HS-27A (cell line): ENCODE data around the gene SLAMF9.

Experiments used
- DNase-seq: peaks from one replicate; pipeline ENCODE4 v3.0.0-alpha.2; 2012; ENCODE audit warnings: low read depth, missing footprints

The SLAMF9 gene

GRCh38 chr1:159953536-159954515 is at the start of gene SLAMF9:
Gene SLAMF9, minus strand, starts transcription at chr1:159954237. Its CDS starts 100 bp downstream, at chr1:159954137.
- DNase-seq: no peak

DNA sequence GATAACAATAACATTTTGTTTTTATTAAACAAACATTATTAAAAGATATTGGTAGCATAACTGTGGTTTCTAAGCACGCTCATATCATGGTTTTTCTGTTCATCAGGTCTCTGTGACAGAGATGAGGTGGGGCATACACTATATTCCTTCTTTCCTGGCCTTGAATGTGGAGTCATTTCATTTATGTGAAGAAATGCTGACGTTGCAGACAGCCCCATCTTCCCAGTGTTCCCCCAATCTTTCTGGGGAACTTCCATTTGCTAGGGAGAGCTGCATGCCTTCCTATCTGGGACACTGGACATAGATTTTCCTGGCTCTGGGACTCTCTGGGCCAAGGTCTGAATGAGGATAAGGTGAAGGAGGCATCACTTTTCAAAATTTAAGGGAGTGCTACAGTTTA is 47.4 kb upstream of the SLAMF9 start:
- no peak for DNase-seq

DNA sequence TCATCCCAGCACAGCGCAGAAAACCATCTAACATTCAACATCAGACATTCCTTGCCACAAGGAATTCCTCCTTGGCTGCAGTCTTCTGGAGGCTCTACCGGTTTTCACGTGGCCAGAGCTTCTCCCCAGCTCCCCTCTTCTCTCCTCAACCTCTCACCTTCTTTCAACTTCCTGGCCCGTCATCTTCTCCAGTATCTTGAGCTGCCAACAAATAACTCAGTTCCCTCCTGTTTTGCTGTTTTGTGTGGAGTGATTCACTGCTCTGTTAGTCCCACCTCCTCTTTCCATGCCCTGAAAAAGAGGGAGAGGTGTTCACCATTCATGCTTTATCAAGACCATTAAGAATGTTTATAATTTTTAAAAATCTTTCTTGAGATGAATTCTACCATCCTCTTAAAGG is 45.2 kb upstream of the SLAMF9 start:
- DNase-seq: no peak

GRCh38 chr1:159996653-159997052 is 42.6 kb upstream of the SLAMF9 start:
- DNase-seq: peak; percentile 77

- no peak for DNase-seq
Observed at GRCh38 chr1:159994896-159995295, 40.9 kb upstream of the SLAMF9 start.

- no peak for DNase-seq
Observed at GRCh38 chr1:159993911-159994310, 39.9 kb upstream of the SLAMF9 start.

DNA sequence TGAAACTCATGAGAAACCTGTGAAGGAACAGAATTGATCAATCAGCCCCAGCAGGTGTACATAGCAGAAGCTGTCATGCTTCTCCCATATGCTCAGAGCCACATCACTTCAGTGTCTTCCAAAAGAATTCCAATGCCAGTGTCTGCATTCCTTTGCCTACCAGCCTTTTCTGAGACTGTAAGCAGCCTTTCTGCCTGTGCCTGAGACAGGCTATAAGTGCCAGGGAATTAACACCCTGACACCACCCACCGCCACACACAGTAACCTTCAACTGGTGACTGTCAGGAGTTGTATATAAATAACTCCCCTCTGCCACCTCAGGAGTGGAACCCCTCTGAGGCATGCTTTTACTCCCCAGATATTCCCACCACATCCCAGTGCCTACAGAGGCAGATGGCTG is 38.1 kb upstream of the SLAMF9 start:
- DNase-seq: no peak

DNA sequence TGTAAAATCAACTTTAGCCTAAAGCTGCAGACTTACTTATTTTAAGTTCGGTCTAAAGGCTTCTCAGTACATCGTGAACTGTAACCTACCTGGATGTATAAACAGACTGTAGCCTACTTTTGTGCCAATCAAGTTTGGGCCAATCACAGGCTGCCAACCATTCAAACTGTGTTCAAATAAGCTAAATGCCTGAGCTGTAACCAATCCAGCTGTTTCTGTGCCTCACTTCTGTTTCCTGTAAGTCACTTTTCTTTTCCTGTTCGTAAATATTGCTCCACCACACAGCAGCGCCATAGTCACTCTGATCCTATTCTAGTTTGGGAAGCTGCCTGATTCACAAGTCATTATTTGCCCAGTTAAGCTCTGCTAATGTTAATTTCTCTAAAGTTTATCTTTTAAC is 37.5 kb upstream of the SLAMF9 start:
- DNase-seq: no peak

- DNase-seq: no peak
Observed at GRCh38 chr1:159990005-159990404, 36.0 kb upstream of the SLAMF9 start.

DNA sequence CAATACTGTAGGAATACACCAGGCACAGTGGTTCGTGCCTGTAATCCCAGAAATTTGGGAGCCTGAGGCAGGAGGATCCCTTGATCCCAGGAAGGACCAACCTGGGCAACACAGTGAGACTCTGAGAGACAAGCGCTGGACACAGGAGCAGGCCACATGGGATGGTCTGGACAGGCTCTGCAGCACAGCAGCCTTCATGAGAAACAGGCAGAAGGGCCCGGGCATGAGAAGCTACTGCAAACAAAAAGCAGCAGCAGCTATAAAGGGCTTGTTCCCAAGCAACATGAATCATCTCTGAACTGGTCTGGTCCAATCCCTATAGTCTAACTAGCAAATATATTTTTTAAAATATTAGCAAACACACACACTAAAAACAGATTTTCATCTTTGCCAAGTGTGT is 35.5 kb upstream of the SLAMF9 start:
- DNase-seq: no peak

DNA sequence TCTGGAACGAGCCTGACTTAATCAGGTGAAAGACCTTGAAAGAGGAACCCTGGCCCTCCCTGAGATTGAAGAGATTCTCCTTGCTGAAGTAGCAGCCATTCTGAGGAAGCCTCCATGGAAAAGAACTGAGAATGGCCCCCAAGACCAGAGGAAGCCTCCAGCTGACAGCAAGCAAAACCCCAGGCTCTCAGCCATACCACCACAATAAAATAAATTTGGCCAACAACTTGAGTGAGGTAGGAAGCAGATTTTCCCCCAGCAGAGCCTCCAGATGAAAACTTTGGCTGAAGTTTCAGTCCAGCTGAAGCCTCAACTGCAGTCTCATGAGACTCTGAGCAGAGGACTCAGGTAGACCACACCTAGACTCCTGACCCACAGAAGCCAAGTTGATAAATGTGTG is 34.0 kb upstream of the SLAMF9 start:
- DNase-seq: no peak

DNA sequence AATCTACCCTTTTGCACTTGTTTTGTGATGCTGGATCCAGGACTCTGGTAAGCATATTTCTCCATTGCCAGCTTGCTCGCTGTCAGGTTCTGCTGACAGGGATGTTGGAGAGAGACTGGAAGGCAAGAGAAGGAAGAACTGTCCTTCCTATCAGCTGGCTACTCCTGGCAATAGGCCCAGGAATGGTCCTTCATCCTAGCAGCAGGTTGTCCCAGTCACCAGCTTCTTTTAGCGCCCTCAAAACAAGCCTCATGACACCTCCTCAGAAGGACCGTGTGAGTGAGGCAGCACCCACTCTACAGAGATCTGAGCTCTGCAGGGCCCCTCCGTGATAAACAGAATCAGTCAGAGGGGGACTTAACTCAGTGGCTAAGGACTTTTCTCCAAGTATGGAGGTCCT is 33.1 kb upstream of the SLAMF9 start:
- DNase-seq: no peak

DNA sequence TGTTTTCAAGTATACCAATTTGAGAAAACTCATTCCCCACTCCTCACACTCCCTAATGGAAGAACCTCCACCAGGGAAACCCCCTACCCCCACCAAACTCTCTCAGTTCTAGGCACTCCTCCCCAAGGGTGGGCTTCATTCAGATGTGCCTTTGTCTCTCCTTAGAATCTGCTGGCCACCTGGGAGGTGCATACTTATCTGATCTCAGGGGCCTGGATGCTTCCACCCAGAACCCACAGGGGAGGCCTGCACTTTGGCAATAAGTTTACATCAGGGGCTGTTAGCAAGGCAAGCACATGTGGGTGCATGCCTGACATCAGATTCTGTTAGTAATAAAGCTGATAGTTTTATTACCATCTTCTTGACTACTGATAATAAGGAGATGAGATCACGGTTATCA is 32.5 kb upstream of the SLAMF9 start:
- no peak for DNase-seq

DNA sequence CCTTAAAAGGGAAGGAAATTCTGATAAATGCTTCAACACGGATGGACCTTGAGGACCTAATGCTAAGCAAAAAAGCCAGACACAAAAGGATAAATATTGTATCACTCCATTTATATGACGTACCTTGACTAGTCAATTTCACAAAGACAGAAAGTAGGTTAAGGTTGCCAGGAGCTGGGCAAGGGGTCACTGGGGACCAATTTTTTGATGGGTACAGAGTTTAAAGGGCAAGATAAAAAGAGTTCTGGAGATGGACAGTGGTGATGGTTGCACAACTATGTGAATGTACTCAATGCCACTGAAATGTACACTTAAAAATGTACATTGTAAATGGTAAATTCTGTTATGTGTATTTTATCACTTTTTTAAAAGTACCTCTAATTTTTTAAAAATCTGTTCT is 32.1 kb upstream of the SLAMF9 start:
- no peak for DNase-seq

GRCh38 chr1:159985473-159985872 is 31.4 kb upstream of the SLAMF9 start:
- no peak for DNase-seq

GRCh38 chr1:159983681-159984080 is 29.6 kb upstream of the SLAMF9 start:
- DNase-seq: no peak

GRCh38 chr1:159982280-159982679 is 28.2 kb upstream of the SLAMF9 start:
- DNase-seq: no peak

- DNase-seq: no peak
Observed at GRCh38 chr1:159981351-159982055, 27.5 kb upstream of the SLAMF9 start.

DNA sequence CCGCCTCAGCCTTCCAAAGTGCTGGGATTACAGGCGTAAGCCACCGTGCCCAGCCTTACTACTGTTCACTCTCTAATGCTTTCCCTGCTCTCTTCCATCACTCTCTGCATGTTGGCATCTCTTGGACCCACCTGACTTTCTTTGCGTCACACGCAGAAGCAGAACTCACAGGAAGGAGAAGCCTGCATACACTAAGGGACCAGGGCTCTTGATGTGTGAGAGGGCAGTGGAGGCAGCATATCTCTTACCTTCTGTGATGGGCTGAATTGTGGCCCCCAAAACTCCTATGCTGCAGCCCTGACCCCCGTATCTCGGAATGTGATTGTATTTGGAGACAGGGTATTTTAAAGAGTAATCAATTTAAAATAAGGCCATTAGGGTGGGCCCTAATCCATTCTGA is 26.7 kb upstream of the SLAMF9 start:
- no peak for DNase-seq

- DNase-seq: no peak
Observed at GRCh38 chr1:159980076-159980475, 26.0 kb upstream of the SLAMF9 start.

DNA sequence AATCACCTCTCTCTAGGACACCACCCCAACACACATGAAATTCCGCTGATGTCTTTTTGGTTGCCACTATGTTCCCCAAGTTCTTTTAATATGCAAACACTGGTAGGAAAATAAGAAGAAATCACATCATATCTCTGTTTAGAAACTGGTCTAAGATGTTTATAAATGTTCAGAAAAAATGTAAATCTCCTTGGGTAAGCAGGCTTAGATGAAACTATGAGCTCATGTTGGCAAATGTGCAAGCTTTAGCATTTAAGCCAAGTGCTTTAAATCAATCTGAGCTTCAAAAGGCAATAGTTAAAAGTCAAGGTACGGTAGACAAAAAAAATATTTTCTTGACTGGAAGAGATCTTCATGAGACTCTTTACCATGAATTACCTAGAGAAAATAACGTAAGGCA is 25.2 kb upstream of the SLAMF9 start:
- no peak for DNase-seq

DNA sequence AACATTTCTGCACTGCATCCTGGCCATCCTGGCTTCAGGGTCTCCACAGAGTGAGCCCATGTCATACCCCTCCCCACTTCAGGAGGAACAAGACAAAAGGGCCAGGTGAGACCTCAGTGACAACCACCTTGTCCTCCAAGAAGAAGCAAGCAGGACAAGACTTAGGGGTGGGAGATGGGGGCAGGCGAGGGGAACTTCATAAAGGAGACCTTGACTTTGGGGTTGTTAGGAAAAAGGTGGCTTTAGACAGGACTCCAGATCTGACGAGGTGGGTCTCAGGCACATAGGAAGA is 24.0 kb upstream of the SLAMF9 start:
- DNase-seq: no peak

GRCh38 chr1:159977364-159978106 is 23.5 kb upstream of the SLAMF9 start:
- no peak for DNase-seq
